PC-9 (cell line): ENCODE measurements around the gene JAK3.

Source experiments
- EZH2 ChIP-seq: fragments of 200-600 bp; sonication (generic); IDR thresholded peaks from 2 replicates; pipeline ENCODE4 v1.8.0; 2017; ENCODE audit warnings: antibody characterized with exemption, low read depth
- TF ChIP-seq, protein P1 (sequence below): fragments of 200-600 bp; sonication (generic); conservative IDR thresholded peaks from 2 replicates; pipeline ENCODE4 v1.6.1; 2017; ENCODE audit warnings: mixed run types, antibody characterized with exemption, mild to moderate bottlenecking, moderate library complexity

- TF ChIP-seq, protein P1, sequence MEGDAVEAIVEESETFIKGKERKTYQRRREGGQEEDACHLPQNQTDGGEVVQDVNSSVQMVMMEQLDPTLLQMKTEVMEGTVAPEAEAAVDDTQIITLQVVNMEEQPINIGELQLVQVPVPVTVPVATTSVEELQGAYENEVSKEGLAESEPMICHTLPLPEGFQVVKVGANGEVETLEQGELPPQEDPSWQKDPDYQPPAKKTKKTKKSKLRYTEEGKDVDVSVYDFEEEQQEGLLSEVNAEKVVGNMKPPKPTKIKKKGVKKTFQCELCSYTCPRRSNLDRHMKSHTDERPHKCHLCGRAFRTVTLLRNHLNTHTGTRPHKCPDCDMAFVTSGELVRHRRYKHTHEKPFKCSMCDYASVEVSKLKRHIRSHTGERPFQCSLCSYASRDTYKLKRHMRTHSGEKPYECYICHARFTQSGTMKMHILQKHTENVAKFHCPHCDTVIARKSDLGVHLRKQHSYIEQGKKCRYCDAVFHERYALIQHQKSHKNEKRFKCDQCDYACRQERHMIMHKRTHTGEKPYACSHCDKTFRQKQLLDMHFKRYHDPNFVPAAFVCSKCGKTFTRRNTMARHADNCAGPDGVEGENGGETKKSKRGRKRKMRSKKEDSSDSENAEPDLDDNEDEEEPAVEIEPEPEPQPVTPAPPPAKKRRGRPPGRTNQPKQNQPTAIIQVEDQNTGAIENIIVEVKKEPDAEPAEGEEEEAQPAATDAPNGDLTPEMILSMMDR = no peak
- no peak for TF ChIP-seq EZH2
These were observed 38.7 kb upstream of the JAK3 start for GRCh38 chr19:17886515-17886914.
